Effector memory CD8-positive, alpha-beta T cell (primary cell): ENCODE measurements around the gene BOC.

Source experiments
- ATAC-seq: fragments of 150-1000 bp; cut with Tn5 transposase; replicated peaks from 2 replicates; pipeline ENCODE4 v1.10.0; 2021; ENCODE audit warnings: mild to moderate bottlenecking, moderate library complexity
- DNase-seq, 3 experiments: peaks; one replicate each; pipeline ENCODE4 v3.0.0; 2021
- H3K27ac Mint-ChIP-seq, 2 donors: one replicate each; pipeline ENCODE4 v1.8.0; 2022; ENCODE audit warnings: mild to moderate bottlenecking in 2 of 2, mixed read lengths in 2 of 2, moderate library complexity in 2 of 2
- H3K27me3 Mint-ChIP-seq, 2 donors: one replicate each; pipeline ENCODE4 v1.8.0; 2022; ENCODE audit warnings: mixed read lengths in 2 of 2
- H3K36me3 Mint-ChIP-seq: one replicate; pipeline ENCODE4 v1.8.0; 2022; ENCODE audit warnings: mild to moderate bottlenecking, moderate library complexity, mixed read lengths; ENCODE audit not compliant: insufficient read depth
- H3K4me1 Mint-ChIP-seq, 2 donors: one replicate each; pipeline ENCODE4 v1.8.0; 2022; ENCODE audit warnings: low read depth in 2 of 2, mixed read lengths in 2 of 2
- H3K4me3 Mint-ChIP-seq, 2 donors: one replicate each; pipeline ENCODE4 v1.8.0; 2022; ENCODE audit warnings: mild to moderate bottlenecking in 2 of 2, mixed read lengths in 2 of 2, moderate library complexity in 2 of 2
- H3K9me3 Mint-ChIP-seq, 2 donors: one replicate each; pipeline ENCODE4 v1.8.0; 2022; ENCODE audit warnings: mixed read lengths in 2 of 2

The BOC gene

DNA sequence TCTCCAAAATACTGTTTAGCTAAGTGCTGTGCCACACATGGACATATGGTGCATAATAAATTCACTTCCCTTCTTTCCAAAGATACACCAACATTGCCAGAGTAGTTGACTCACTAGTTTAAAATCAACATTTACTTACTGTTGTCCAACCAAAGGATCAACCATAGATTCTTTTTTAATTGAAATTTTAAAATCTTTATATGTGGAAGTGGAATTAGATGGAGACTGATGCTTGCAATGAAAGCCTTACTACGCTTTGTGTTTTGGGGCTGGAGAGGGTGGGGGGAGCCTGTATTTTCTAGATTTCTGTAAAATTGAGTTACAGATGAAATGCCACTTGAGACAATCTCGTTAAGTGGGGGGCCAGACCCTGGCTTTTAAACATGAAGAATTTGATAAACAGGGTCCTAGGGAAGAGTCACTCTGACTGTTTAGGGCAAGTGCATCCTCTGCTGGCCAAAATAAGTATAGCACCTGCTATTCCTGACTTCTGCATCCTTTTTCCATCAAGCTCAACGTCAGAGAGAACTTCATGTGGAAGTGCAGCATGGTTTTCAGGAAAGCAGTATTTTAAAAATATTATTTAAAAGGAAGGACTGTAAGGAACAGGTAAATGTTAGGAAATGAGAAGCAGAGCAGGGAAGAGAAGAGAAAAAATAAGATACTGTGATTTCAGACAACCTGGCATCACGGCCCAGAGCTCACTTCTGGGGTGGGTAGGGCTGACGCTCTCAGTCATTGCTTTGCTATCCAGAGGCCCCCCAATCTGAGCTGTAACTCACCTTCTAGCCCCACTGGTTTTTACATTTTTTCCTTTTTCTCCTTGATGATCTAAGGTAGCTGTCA is 76.7 kb downstream of the BOC start:
- DNase-seq (peak; percentile 41 to 59 (median 49)), ATAC-seq (peak; percentile 39)
- H3K4me1 Mint-ChIP-seq = no peaks in the 10 kb centered on the region
- no peak overlapping the region for H3K4me3 Mint-ChIP-seq
- no peak overlapping the region for H3K27ac Mint-ChIP-seq
- no peaks in the 10 kb centered on the region for H3K36me3 Mint-ChIP-seq
- H3K9me3 Mint-ChIP-seq = no peaks in the 10 kb centered on the region
- no peaks in the 10 kb centered on the region for H3K27me3 Mint-ChIP-seq

DNA sequence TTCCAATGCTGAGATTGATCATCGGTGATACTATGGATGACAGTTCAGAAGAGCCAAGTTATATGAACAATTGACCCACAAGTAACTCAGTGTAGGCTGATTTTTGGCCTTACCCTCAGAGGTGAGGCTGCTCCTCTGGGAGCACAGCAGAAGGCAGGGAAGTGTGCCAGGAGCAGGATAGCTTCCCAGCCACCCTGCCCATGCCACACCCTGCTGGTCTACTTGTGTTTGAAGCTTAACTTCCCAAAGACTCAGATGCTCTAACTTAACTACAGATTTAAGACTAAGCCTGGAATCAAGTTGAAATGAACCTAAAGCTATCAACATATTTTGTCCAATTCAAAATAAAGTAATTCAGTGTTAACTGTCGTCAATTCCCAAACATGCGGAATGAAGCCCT is 77.5 kb downstream of the BOC start:
- no peak for ATAC-seq
- Mint-ChIP-seq H3K9me3 (no peaks in the 10 kb centered on the region), H3K4me1 (no peaks in the 10 kb centered on the region), H3K27me3 (no peaks in the 10 kb centered on the region), H3K4me3 (no peak overlapping the region), H3K27ac (no peak overlapping the region), H3K36me3 (peaks cover 3% of the 10 kb centered on the region)
- no peak for DNase-seq

DNA sequence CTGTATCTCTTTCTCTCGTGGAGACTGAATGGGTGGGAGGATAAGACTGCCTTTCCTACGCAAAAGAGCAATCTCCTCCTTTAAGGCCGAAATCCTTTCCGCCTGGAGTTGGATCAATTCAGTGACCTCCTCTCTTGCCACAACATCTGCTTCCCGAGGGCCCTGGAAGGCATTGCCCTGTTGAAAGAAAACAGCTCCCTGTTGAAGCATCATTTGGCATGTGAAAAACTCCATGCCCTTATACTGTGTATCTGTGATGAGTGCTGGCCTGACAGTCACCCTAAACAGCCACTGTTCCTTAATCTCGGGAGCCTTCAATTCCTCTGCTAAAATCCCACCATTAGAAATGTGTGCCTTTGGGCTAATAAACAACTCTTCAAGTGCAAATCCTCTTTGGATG is 80.2 kb downstream of the BOC start:
- Mint-ChIP-seq H3K4me3 (no peak overlapping the region), H3K27me3 (no peaks in the 10 kb centered on the region), H3K27ac (no peak overlapping the region), H3K9me3 (no peaks in the 10 kb centered on the region), H3K4me1 (no peaks in the 10 kb centered on the region), H3K36me3 (peaks cover 4% of the 10 kb centered on the region)
- DNase-seq (no peak), ATAC-seq (no peak)

DNA sequence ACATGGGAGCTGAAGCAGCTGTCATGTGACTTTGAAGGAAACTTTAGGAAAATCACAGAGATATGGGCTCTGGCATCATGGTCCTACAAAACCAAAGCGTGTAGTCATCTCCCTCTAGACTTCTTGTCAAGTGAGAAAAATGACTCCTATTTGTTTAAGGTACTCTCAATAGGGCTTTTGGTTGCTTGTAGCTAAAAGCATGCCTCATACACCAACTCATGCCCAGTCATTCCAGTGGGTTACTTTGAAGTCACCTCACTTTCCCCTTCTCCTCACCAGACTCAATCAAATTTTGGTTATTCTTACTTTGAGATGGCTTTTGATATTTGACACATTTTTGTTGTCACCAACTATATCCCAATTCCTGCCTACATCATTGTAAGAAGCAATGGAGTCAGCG is 81.6 kb downstream of the BOC start:
- peaks cover 4% of the 10 kb centered on the region for H3K36me3 Mint-ChIP-seq
- H3K4me3 Mint-ChIP-seq = no peak overlapping the region
- no peak overlapping the region for H3K27ac Mint-ChIP-seq
- no peak for ATAC-seq
- no peak for DNase-seq
- no peaks in the 10 kb centered on the region for H3K9me3 Mint-ChIP-seq
- no peaks in the 10 kb centered on the region for H3K4me1 Mint-ChIP-seq
- no peaks in the 10 kb centered on the region for H3K27me3 Mint-ChIP-seq

DNA sequence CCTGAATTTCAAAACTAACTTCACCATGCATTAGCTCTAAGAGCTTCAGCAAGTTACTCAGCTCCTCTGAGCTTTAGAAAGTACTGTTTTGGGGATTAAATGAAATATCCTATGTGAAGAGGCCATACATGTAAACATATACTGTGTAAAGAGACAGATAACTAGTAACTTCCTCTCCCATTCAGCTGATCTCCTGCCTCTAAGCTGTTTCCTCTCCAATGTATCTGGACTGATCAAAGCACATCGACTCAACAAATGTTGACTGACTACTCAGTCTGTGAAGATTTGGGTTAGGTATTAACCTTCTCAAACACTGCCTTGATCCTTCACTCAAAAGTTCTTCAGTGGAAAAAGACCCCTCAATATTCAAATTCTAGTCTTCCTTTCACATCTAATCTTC is 82.0 kb downstream of the BOC start:
- Mint-ChIP-seq H3K36me3 (peaks cover 4% of the 10 kb centered on the region), H3K27me3 (no peaks in the 10 kb centered on the region), H3K27ac (no peak overlapping the region), H3K4me3 (no peak overlapping the region), H3K9me3 (no peaks in the 10 kb centered on the region), H3K4me1 (no peaks in the 10 kb centered on the region)
- DNase-seq (no peak), ATAC-seq (no peak)

DNA sequence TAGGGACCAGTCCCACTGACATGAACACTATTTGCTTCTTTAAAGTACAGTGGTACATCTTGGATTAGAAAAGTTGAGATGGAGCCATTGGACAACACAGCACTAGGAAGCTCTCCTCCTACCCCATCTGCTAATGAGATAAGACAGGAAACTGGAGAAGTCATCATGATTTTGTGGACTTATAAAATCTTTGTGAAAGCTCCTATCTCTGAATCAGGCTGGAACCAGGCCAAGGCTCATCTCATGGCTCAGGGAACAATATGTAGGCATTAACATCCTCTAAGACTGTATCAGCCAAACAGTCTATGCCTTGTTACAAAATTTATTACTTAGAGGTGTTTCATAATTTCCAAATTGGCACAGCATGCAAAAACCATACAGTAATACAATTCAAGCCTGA is 84.1 kb downstream of the BOC start:
- H3K9me3 Mint-ChIP-seq = no peaks in the 10 kb centered on the region
- H3K27me3 Mint-ChIP-seq = no peaks in the 10 kb centered on the region
- H3K36me3 Mint-ChIP-seq = peaks cover 4% of the 10 kb centered on the region
- no peaks in the 10 kb centered on the region for H3K4me1 Mint-ChIP-seq
- H3K27ac Mint-ChIP-seq = no peak overlapping the region
- no peak overlapping the region for H3K4me3 Mint-ChIP-seq
- ATAC-seq (no peak), DNase-seq (no peak)

DNA sequence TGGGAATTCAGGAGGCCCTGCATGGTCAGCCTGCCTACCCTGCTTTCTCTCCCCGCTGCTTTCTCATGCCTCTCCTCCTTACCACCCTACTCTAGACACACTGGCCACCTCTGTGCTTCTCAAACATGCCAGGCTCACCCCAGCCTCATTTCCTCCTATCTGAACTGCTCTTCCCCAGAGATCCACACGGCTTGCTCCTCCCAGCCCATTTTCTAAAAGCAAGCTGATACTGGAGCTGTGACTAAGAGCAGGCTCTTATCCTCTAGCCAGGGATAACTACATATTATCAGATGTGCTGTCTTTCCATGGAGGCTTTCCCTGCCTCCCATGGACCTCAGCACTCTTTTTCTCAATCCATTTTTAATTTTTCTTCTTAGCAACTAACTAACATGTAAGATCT is 85.9 kb downstream of the BOC start:
- H3K36me3 Mint-ChIP-seq = peaks cover 4% of the 10 kb centered on the region
- no peaks in the 10 kb centered on the region for H3K4me1 Mint-ChIP-seq
- ATAC-seq = no peak
- H3K9me3 Mint-ChIP-seq = no peaks in the 10 kb centered on the region
- no peaks in the 10 kb centered on the region for H3K27me3 Mint-ChIP-seq
- no peak overlapping the region for H3K4me3 Mint-ChIP-seq
- DNase-seq = no peak
- no peak overlapping the region for H3K27ac Mint-ChIP-seq

DNA sequence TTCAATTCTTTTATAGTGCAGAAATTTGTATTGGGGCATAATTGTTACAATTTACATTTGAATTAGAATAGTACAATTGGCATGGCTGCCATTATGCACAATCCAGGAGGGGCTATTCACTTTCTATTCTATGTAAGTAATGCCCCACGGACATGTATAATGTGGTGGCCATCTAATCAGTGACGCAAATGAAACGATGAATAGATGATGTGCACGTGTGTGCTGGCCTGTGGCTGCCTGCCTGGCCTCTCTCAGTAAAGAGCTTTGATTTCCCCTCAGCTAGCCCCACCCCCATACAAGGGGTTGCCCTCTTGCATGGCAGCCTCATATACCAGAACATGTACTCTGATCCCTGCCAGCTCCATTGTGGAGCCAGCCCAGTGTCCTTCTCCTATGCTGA is 86.5 kb downstream of the BOC start:
- Mint-ChIP-seq H3K4me1 (no peaks in the 10 kb centered on the region), H3K36me3 (peaks cover 4% of the 10 kb centered on the region), H3K4me3 (no peak overlapping the region), H3K27me3 (no peaks in the 10 kb centered on the region), H3K9me3 (no peaks in the 10 kb centered on the region), H3K27ac (no peak overlapping the region)
- ATAC-seq = no peak
- no peak for DNase-seq

DNA sequence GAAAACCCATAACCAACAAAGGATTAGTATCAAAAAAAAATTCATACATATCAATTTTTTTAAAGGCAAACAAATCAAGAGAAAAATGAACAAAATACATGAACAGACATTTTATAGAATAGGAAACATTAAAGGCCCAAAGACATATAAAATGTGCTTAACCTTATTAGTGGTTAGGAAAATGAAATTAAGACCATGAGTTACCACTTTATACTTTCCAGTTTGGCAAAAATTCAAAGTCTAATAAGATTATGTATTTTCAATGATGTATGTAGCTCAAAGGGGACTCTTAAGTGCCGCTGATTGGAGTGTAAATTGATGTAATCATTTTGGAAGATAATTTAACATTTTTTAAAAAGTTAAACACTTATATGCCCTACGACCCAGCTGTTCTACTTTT is 89.2 kb downstream of the BOC start:
- DNase-seq (no peak), ATAC-seq (no peak)
- no peaks in the 10 kb centered on the region for H3K4me1 Mint-ChIP-seq
- no peaks in the 10 kb centered on the region for H3K9me3 Mint-ChIP-seq
- no peak overlapping the region for H3K4me3 Mint-ChIP-seq
- no peaks in the 10 kb centered on the region for H3K27me3 Mint-ChIP-seq
- H3K36me3 Mint-ChIP-seq = no peaks in the 10 kb centered on the region
- H3K27ac Mint-ChIP-seq = no peak overlapping the region

DNA sequence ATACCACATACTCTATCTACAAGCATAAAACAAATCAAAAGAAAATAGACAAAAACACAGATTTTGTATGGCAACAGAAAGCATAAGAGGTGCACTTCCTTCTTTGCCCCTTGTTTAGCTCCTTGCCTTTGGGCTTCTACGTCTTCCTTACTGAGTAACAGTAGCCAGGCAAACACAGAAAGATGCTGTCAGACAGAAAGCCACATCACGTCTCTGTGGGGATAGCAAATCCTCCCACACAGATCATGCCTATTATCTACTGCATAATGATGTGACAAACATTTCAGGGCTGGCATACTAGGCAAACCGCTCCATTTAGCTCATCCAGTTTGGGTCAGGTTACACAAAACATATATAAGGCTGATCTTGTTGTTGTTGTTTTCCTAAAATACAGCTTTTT is 92.7 kb downstream of the BOC start:
- H3K9me3 Mint-ChIP-seq = no peaks in the 10 kb centered on the region
- no peak overlapping the region for H3K27ac Mint-ChIP-seq
- DNase-seq (no peak), ATAC-seq (no peak)
- H3K36me3 Mint-ChIP-seq = no peaks in the 10 kb centered on the region
- H3K4me1 Mint-ChIP-seq = no peaks in the 10 kb centered on the region
- H3K27me3 Mint-ChIP-seq = no peaks in the 10 kb centered on the region
- no peak overlapping the region for H3K4me3 Mint-ChIP-seq

DNA sequence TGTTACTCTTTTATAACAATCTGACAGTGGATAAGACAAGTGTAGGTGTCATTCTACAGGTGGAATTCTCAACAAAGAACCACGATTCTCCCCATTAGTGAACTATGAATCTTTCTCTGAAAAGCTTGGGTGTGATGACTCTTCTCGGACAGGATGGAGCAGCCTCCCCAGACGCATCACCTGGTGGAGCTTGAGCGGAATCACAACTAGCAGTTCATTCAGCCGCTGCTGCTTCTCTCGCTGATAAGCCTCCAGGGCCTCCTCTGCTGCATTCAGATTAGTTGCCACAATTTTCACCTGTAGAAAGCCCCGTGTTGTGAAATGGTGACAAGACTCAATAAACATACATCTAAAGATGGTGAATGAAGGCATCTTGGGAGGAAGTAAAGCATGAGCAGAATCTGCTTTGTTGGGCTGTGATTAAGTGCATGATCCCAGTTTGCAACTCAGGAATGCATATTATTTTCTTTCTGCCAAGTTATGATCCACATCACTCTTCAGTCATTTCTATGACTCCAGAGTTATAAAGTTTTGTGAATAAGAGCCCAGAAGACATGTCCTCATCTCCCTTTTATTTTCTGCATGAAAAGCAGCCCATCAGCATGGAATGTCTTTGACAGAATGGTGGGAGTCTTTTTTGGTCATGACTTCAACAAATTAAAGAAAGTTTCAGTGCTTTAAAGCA is 93.6 kb downstream of the BOC start:
- no peak for ATAC-seq
- no peak for DNase-seq
- H3K36me3 Mint-ChIP-seq = no peaks in the 10 kb centered on the region

DNA sequence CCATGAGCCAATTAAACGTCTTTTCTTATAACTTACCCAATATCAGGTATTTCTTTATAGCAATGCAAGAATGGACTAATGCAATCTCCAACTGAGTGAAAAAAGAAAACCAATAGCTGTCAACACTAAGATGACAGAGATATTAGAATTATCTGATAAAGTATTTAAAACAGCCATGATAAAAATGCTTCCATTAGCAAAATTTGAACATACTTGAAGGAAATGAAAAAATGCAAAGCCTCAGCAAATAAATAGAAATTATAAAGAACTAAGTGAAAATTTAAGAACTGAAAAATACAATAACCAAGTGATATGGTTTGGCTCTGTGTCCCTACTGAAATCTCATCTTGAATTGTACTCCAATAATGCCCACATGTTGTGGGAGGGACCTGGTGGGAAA is 99.6 kb downstream of the BOC start:
- ATAC-seq (no peak), DNase-seq (no peak)
- no peaks in the 10 kb centered on the region for H3K4me1 Mint-ChIP-seq
- no peak overlapping the region for H3K27ac Mint-ChIP-seq
- H3K4me3 Mint-ChIP-seq = no peak overlapping the region
- no peaks in the 10 kb centered on the region for H3K27me3 Mint-ChIP-seq
- H3K36me3 Mint-ChIP-seq = no peaks in the 10 kb centered on the region
- H3K9me3 Mint-ChIP-seq = peaks cover 0 to 8% of the 10 kb centered on the region in 2 donors

More for the DNA sequence above, 93.6 kb downstream of the BOC start:
- Mint-ChIP-seq H3K4me1 (no peaks in the 10 kb centered on the region), H3K27me3 (no peaks in the 10 kb centered on the region), H3K4me3 (no peak overlapping the region), H3K9me3 (no peaks in the 10 kb centered on the region), H3K27ac (peak overlapping the region in 1 of 2 donors; percentile 2)

DNA sequence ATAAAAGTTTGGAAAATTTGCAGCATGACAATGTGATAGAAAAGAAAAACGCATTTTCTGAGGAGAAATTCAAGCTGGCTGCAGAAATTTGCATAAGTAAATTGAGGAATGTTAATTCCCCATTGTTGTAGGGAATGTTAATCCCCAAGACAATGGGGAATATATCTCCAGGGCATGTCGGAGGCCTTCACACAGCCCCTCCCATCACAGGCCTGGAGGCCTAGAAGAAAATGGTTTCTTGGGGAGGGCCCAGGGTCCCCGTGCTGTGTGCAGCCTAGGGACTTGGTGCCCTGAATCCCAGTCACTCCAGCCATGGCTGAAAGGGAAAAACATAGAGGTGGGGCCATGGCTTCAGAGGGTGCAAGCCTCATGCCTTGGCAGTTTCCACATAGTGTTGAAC is 101.1 kb downstream of the BOC start:
- Mint-ChIP-seq H3K4me3 (no peak overlapping the region), H3K27ac (no peak overlapping the region), H3K4me1 (no peaks in the 10 kb centered on the region), H3K27me3 (no peaks in the 10 kb centered on the region), H3K9me3 (peaks cover 0 to 8% of the 10 kb centered on the region in 2 donors), H3K36me3 (no peaks in the 10 kb centered on the region)
- DNase-seq = no peak
- ATAC-seq = no peak

DNA sequence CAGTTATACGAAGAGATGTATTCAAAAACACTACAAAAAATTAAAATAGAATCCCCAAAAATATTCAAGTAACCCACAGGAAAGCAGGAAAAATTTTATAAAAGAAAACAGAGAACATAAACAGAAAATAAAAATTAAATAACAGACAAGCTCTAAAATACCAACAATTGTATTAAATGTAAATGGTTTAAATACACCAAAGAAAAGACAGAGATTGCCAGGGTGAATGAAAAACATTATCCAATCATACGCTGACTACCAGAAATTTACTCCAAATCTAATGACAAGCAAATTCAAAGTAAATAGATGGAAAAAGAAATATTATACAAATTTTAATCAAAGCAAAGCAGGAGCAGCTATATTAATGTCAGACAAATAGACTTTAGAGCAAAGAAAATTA is 103.6 kb downstream of the BOC start:
- ATAC-seq (no peak), DNase-seq (no peak)
- H3K36me3 Mint-ChIP-seq = no peaks in the 10 kb centered on the region
- no peak overlapping the region for H3K4me3 Mint-ChIP-seq
- no peaks in the 10 kb centered on the region for H3K27me3 Mint-ChIP-seq
- no peaks in the 10 kb centered on the region for H3K4me1 Mint-ChIP-seq
- H3K9me3 Mint-ChIP-seq = peaks cover 0 to 8% of the 10 kb centered on the region in 2 donors
- no peak overlapping the region for H3K27ac Mint-ChIP-seq
